ENCODE data around the gene MAST4.

GRCh38 chr5:67021521-67021920 is 425.3 kb downstream of the MAST4 start:
- no peak for TF ChIP-seq CTCF (conservative IDR thresholded peaks at IDR 0.05; ENCODE audit: low read length)
- no peak for TF ChIP-seq EZH2phosphoT487 (IDR thresholded peaks at IDR 0.05; ENCODE audit: borderline replicate concordance, low read depth, low read length)
